H9 (cell line): ENCODE measurements around the gene CMTM8. TPM values are rescaled to one million over a fixed set of nuclear protein-coding genes. Genes with fewer than 3 reads are reported as not detected.

Source experiments
- DNase-seq: peaks from one replicate; pipeline ENCODE4 v3.0.0-alpha.2; 2017
- H2AFZ ChIP-seq: one replicate; pipeline ENCODE4 v1.6.1; 2013; ENCODE audit warnings: mild to moderate bottlenecking, low read length, control low read depth, moderate library complexity
- H2AK5ac ChIP-seq: 2 replicates; pipeline ENCODE4 v1.6.1; 2013; ENCODE audit warnings: low read length, control low read depth, mixed read lengths; ENCODE audit not compliant: insufficient read length
- H2BK120ac ChIP-seq: one replicate; pipeline ENCODE4 v1.6.1; 2013; ENCODE audit warnings: low read depth, mild to moderate bottlenecking, low read length, control low read depth, inconsistent platforms; ENCODE audit not compliant: poor library complexity, severe bottlenecking
- H2BK12ac ChIP-seq: 2 replicates; pipeline ENCODE4 v1.6.1; 2013; ENCODE audit warnings: low read length, control low read depth, mixed read lengths, low read depth; ENCODE audit not compliant: insufficient read length
- H2BK15ac ChIP-seq: 2 replicates; pipeline ENCODE4 v1.6.1; 2013; ENCODE audit warnings: low read depth, low read length, control low read depth
- H2BK20ac ChIP-seq: one replicate; pipeline ENCODE4 v1.6.1; 2013; ENCODE audit warnings: low read depth, mild to moderate bottlenecking, low read length, control low read depth, inconsistent platforms; ENCODE audit not compliant: poor library complexity, severe bottlenecking
- H2BK5ac ChIP-seq: 2 replicates; pipeline ENCODE4 v1.6.1; 2013; ENCODE audit warnings: low read length, control low read depth, mixed read lengths; ENCODE audit not compliant: insufficient read length
- H3K14ac ChIP-seq: 2 replicates; pipeline ENCODE4 v1.6.1; 2013; ENCODE audit warnings: low read length, control low read depth; ENCODE audit not compliant: insufficient read depth
- H3K18ac ChIP-seq: 2 replicates; pipeline ENCODE4 v1.6.1; 2013; ENCODE audit warnings: low read depth, mild to moderate bottlenecking, mixed read lengths, low read length, control low read depth; ENCODE audit not compliant: insufficient read length
- H3K23ac ChIP-seq: 2 replicates; pipeline ENCODE4 v1.6.1; 2013; ENCODE audit warnings: low read length, control low read depth, mixed read lengths, low read depth; ENCODE audit not compliant: insufficient read length
- H3K23me2 ChIP-seq: 2 replicates; pipeline ENCODE4 v1.6.1; 2013; ENCODE audit warnings: low read depth, mild to moderate bottlenecking, mixed read lengths, low read length, control low read depth; ENCODE audit not compliant: insufficient read length, poor library complexity, severe bottlenecking
- H3K27ac ChIP-seq: 2 replicates; pipeline ENCODE4 v1.5.1; 2013; ENCODE audit warnings: low read length, control low read depth, mixed read lengths, low read depth; ENCODE audit not compliant: insufficient read length
- H3K27me3 ChIP-seq: 2 replicates; pipeline ENCODE4 v1.6.1; 2013; ENCODE audit warnings: low read length, control low read depth, inconsistent platforms; ENCODE audit not compliant: insufficient read depth
- H3K4ac ChIP-seq: 2 replicates; pipeline ENCODE4 v1.6.1; 2013; ENCODE audit warnings: low read depth, mild to moderate bottlenecking, control low read depth, inconsistent platforms, low read length, moderate library complexity
- H3K4me1 ChIP-seq: 2 replicates; pipeline ENCODE4 v1.6.1; 2013; ENCODE audit warnings: low read length, control low read depth, inconsistent platforms; ENCODE audit not compliant: insufficient read depth
- H3K4me2 ChIP-seq: 2 replicates; pipeline ENCODE4 v1.6.1; 2013; ENCODE audit warnings: low read length, control low read depth, mixed read lengths; ENCODE audit not compliant: insufficient read length, insufficient read depth
- H3K56ac ChIP-seq: 2 replicates; pipeline ENCODE4 v1.6.1; 2013; ENCODE audit warnings: low read depth, mild to moderate bottlenecking, mixed read lengths, low read length, control low read depth; ENCODE audit not compliant: insufficient read length
- H3K79me1 ChIP-seq: 2 replicates; pipeline ENCODE4 v1.6.1; 2013; ENCODE audit warnings: low read depth, mild to moderate bottlenecking, moderate library complexity, low read length, control low read depth, inconsistent platforms; ENCODE audit not compliant: insufficient read depth, poor library complexity, severe bottlenecking
- H3K79me2 ChIP-seq: 2 replicates; pipeline ENCODE4 v1.6.1; 2013; ENCODE audit warnings: low read length, control low read depth, inconsistent platforms; ENCODE audit not compliant: insufficient read depth
- H3K9ac ChIP-seq: 2 replicates; pipeline ENCODE4 v1.6.1; 2013; ENCODE audit warnings: low read length, control low read depth, mixed read lengths; ENCODE audit not compliant: insufficient read length; ENCODE audit errors: extremely low read depth
- H3K9me3 ChIP-seq: one replicate; pipeline ENCODE4 v1.6.1; 2013; ENCODE audit warnings: low read depth, low read length, inconsistent platforms; ENCODE audit not compliant: control insufficient read depth
- H3T11ph ChIP-seq: one replicate; pipeline ENCODE4 v1.6.1; 2013; ENCODE audit warnings: mild to moderate bottlenecking, low read length, control low read depth, inconsistent platforms
- H4K20me1 ChIP-seq: one replicate; pipeline ENCODE4 v1.6.1; 2013; ENCODE audit not compliant: control insufficient read depth, insufficient read length, insufficient read depth
- H4K5ac ChIP-seq: 2 replicates; pipeline ENCODE4 v1.6.1; 2013; ENCODE audit warnings: low read depth, mild to moderate bottlenecking, mixed read lengths, low read length, control low read depth; ENCODE audit not compliant: insufficient read length
- H4K8ac ChIP-seq: replicated peaks from 2 replicates; pipeline ENCODE4 v1.6.1; 2013; ENCODE audit warnings: low read length, control low read depth, mixed read lengths, low read depth; ENCODE audit not compliant: insufficient read length
- H4K91ac ChIP-seq: 2 replicates; pipeline ENCODE4 v1.6.1; 2013; ENCODE audit warnings: low read depth, mild to moderate bottlenecking, moderate library complexity, mixed read lengths, low read length, control low read depth; ENCODE audit not compliant: insufficient read length
- H3K27ac Mint-ChIP-seq, 3 experiments: 2 replicates in 2 of 3; 3 replicates in 1 of 3; pipeline ENCODE4 v1.8.0; 2020 to 2021; ENCODE audit warnings: mixed read lengths in 3 of 3, mild to moderate bottlenecking in 1 of 3, moderate library complexity in 1 of 3
- H3K27me3 Mint-ChIP-seq: 2 replicates; pipeline ENCODE4 v1.8.0; 2021; ENCODE audit warnings: low read depth, mild to moderate bottlenecking, moderate library complexity, mixed read lengths
- H3K36me3 Mint-ChIP-seq, 3 experiments: 2 replicates in 2 of 3; 3 replicates in 1 of 3; pipeline ENCODE4 v1.8.0; 2020 to 2021; ENCODE audit warnings: low read depth in 3 of 3, mixed read lengths in 3 of 3; ENCODE audit not compliant: insufficient read depth in 1 of 3
- H3K4me1 Mint-ChIP-seq, 2 experiments: 2 replicates each; pipeline ENCODE4 v1.8.0; 2020; ENCODE audit warnings: mixed read lengths in 2 of 2
- H3K4me3 Mint-ChIP-seq, 2 experiments: 2 replicates in 1 of 2; 3 replicates in 1 of 2; pipeline ENCODE4 v1.8.0; 2020 to 2021; ENCODE audit warnings: mild to moderate bottlenecking in 2 of 2, mixed read lengths in 2 of 2, moderate library complexity in 1 of 2
- H3K9me3 Mint-ChIP-seq, 2 experiments: 2 replicates in 1 of 2; 3 replicates in 1 of 2; pipeline ENCODE4 v1.8.0; 2020; ENCODE audit warnings: mild to moderate bottlenecking in 2 of 2, mixed read lengths in 2 of 2, moderate library complexity in 1 of 2
- WGBS: extraction: QIAGEN DNeasy Blood & Tissue Kit; methylation state at CpG from one replicate; pipeline ENCODE4 v1.1.7; 2013; ENCODE audit warnings: missing lambda C conversion rate, low lambda C conversion rate, mixed read lengths; ENCODE audit not compliant: insufficient read length; ENCODE audit errors: extremely low coverage; 5-methylcytosine and 5-hydroxymethylcytosine counted together
- total RNA-seq: library from RNA; stranded (reverse); gene quantifications from 2 replicates; pipeline ENCODE4 v1.2.1, GENCODE V29; 2021
- TF ChIP-seq, protein P1 (sequence below): fragments of 200-600 bp; sonication (generic); conservative IDR thresholded peaks from 3 replicates; pipeline ENCODE4 v1.8.0; 2021; ENCODE audit warnings: antibody characterized with exemption, mild to moderate bottlenecking

The CMTM8 gene
- total RNA-seq, 1 experiment from 2014 or later = 4.0 TPM

GRCh38 chr3:32325201-32325600 lies 86.7 kb downstream of the CMTM8 start:
- H3T11ph ChIP-seq = no peak overlapping the region
- Mint-ChIP-seq H3K4me1 (peaks cover 52 to 62% of the 10 kb centered on the region in 2 experiments), H3K36me3 (no peaks in the 10 kb centered on the region; a peak in 1 of 7 replicates), H3K4me3 (no peak overlapping the region), H3K27me3 (no peaks in the 10 kb centered on the region), H3K27ac (peak overlapping the region in 1 of 3 experiments; percentile 95; a peak in 2 of 7 replicates), H3K9me3 (no peaks in the 10 kb centered on the region)
- no peaks in the 10 kb centered on the region for H4K20me1 ChIP-seq
- no peak overlapping the region for H3K18ac ChIP-seq
- no peaks in the 10 kb centered on the region for H3K23me2 ChIP-seq
- no peak overlapping the region for H3K14ac ChIP-seq
- no peak overlapping the region for H4K8ac ChIP-seq
- no peaks in the 10 kb centered on the region for H3K27me3 ChIP-seq
- no peak overlapping the region for H3K23ac ChIP-seq
- no peak overlapping the region for H2BK20ac ChIP-seq
- no peak overlapping the region for H3K9ac ChIP-seq
- TF ChIP-seq, protein P1, sequence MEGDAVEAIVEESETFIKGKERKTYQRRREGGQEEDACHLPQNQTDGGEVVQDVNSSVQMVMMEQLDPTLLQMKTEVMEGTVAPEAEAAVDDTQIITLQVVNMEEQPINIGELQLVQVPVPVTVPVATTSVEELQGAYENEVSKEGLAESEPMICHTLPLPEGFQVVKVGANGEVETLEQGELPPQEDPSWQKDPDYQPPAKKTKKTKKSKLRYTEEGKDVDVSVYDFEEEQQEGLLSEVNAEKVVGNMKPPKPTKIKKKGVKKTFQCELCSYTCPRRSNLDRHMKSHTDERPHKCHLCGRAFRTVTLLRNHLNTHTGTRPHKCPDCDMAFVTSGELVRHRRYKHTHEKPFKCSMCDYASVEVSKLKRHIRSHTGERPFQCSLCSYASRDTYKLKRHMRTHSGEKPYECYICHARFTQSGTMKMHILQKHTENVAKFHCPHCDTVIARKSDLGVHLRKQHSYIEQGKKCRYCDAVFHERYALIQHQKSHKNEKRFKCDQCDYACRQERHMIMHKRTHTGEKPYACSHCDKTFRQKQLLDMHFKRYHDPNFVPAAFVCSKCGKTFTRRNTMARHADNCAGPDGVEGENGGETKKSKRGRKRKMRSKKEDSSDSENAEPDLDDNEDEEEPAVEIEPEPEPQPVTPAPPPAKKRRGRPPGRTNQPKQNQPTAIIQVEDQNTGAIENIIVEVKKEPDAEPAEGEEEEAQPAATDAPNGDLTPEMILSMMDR = no peak
- no peak overlapping the region for H4K5ac ChIP-seq
- H3K4me2 ChIP-seq = no peak overlapping the region
- H3K27ac ChIP-seq = no peak overlapping the region
- no peak overlapping the region for H3K56ac ChIP-seq
- no peak overlapping the region for H2BK5ac ChIP-seq
- H4K91ac ChIP-seq = no peak overlapping the region
- no peaks in the 10 kb centered on the region for H3K79me2 ChIP-seq
- no peak overlapping the region for H2BK120ac ChIP-seq
- no peak for DNase-seq
- no peak overlapping the region for H2AK5ac ChIP-seq
- H2BK12ac ChIP-seq = no peak overlapping the region
- no peak overlapping the region for H3K4ac ChIP-seq
- no peaks in the 10 kb centered on the region for H3K9me3 ChIP-seq
- peaks cover 6% of the 10 kb centered on the region; the same call in 1 of the 2 replicates for H3K4me1 ChIP-seq
- no CpG with 5 or more reads among the region's 4 CpGs for WGBS
- H3K79me1 ChIP-seq = no peaks in the 10 kb centered on the region
- no peak overlapping the region for H2BK15ac ChIP-seq
- H2AFZ ChIP-seq = no peak overlapping the region
